Suppressor macrophage treated with lipopolysaccharide for 4 hours (primary cell): ENCODE data around the gene REV3L.

ENCODE experiments used
- DNase-seq: peaks from one replicate; pipeline ENCODE4 v3.0.0-alpha.2; 2020

Gene REV3L

DNA sequence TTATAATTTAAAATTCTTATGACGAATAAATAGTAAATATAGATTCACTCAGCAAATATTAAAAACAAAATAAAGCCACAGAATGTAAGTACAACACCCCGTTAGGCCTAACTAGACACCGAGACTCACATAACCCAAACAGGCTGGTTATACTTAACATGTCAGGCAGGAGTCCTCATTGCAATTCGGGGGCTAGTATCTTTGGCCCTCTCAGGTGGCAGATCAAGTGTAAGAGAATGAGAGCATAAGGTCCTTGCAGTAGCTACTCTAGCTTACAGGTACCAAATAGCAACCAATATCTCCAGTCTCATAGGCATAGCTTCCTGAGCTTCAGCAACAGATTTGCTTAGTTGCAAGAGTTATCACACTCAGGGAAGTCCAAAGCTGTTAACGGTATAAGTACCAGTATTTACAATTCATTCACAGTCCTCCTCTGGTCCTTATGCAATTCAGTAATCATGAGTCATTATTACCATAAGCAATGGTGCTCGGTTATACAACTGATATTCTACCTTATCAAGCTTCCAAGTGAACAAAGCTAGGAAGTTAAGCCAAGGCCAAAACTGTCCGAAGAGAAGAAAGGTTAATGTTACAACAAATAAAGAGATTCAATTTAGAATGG, 20.1 kb downstream of the REV3L start:
- peak; percentile 22 for DNase-seq

DNA sequence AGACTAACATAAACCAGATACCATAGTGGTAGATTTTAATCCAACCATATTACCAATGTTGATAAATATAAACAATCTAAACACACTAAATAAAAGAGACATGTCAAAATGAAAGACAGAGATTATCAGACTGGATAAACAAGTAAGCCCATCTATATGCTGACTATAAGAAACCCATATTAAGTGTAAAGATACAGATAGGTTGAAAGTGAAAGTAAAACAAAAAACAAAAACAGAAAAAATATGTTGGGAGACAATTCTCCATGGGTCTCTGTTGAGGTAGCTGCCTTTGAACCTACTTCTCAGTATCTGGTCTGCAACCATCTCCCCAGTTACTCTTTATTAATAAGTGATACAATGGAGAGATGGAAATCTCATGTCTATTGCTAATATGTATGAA, 21.2 kb downstream of the REV3L start:
- peak; percentile 31 for DNase-seq

DNA sequence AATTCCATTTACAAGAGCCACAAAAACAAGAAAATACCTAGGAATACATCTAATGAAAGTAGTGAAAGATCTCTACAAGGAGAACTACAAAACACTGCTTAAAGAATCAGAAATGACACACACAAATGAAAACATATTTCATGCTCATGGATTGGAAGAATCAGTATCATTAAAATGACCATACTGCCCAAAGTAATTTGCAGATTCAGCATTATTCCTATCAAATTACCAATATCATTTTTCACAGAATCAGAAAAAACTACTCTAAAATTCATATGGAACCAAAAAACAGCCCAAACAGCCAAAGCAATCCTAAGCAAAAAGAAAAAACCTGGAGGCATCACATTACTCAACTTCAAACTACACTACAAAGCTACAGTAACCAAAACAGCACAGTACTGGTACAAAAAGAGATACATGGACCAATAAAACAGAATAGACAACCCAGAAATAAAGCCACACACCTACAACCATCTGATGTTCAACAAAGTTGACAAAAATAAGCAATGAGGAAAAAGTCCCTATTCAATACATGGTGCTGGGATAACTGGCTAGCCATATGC, 24.3 kb downstream of the REV3L start:
- no peak for DNase-seq

- DNase-seq: no peak
Measured at GRCh38 chr6:111456208-111456607, 26.8 kb downstream of the REV3L start.

DNA sequence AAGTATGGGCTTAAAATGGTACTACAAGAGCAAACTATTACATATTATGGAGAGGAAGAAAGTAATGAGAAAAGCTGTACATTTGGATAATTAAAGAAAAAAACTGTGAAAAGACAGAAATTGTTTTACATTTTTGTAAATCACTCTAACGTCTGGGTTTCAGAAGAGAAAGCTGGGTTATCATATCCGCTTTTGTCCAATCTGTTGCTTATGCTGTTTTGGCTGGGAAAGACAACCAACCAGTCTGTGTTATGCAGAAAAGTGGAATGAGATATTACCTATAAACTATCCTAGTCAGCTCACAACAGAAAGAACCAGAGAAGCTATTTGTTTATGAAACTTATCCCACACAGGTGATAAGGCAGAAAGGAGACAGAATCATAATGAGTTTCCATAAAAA, 32.4 kb downstream of the REV3L start:
- DNase-seq: no peak

DNA sequence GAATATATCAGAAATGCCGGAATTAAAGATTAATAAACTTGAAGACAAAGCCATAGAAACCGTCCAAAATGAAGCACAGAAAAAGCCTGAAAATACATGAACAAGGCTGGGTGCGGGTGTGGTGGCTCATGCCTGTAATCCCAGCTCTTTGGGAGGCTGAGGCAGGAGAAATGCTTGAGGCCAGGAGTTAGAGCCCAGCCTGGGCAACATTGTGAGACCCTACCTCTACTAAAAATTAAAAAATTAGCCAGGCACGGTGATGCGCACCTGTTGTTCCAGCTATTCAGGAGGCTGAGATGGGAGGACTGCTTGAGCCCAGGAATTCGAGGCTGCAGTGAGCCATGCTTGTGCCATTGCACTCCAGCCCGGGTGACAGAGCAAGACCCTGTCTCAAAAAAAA, 32.9 kb downstream of the REV3L start:
- DNase-seq: no peak

DNA sequence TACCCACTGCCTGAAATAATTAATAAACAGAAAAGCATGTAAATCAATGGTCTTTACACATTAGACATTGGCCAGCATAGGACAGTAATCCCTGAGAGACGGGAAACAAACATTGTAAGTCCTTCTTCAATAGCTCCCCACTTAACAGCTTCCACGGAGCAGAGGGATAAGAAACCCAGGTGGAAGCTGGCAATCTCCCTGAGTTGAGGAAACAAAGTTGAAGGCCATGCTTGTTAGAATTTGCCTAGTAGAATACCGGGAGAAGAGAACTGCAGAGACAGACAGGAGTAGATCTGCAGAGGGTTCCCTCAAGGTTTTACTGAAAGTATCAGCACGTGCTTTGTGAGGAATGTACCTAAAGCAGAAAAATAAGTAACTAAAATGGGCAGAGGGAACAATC, 33.9 kb downstream of the REV3L start:
- DNase-seq: no peak

DNA sequence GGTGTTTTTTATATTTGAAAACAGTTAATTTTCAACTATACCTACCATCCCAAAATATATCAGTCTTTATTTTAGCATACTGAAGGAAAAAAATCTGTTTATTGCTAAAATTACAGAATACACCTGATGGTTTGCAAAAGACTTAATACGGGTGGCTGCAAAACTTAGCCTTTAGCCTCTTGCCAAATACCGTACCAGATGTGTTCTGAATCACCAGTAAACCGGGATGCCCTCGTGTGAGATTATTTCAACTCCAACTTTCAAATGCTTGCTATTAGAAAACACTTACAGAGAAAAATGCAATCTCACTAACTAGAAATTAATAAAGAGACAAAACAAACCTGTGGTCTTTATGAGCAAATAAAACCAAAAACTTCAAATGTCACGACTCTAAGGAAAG, 36.0 kb downstream of the REV3L start:
- DNase-seq: no peak

DNA sequence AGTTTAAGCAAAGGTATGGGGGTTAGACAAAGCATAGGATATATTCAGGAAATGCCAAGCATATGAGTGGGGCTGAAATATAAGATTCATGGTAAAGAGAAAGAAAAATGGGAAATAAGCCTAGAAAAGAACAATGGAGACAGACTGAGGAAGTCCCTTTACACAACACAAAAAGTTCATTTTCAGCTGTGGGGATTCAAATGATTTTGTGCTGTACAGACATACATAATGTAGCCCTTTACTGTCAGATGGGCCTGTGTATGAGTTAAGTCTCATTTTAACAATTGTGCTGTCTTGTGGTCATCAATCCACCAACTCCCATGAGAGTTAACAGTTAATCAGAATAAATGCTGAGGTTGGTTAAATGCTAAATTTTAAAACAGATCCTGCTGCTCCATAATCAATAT, 37.2 kb downstream of the REV3L start:
- DNase-seq: peak; percentile 11

- no peak for DNase-seq
Measured at GRCh38 chr6:111444794-111445193, 38.2 kb downstream of the REV3L start.

DNA sequence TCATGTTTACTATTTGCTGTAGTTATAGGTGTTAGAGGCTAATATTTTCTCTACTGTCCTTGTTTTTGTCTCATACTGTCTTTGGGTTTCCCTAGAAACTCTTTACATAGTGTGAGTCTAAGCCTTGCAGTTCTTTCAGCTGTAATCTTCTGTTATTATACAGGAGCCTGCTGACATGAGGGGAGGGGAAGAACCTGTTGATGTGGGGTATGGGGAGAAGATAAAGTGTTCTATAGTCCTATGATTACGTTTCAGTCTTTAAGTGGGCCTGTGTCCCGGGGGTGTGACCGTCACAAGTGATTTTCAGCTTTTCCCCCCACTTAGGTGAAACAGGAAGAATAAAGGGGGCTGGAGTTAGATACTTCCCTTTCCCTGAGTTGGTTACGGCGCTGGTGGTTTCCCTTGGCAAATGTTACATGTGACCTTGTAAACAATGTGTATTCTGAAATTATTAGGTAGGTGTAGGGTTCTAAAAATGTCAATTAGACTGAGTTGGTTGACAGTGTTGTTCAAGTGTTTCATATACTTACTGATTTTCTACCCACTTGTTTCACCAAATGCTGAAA, 41.3 kb downstream of the REV3L start:
- peak; percentile 71 for DNase-seq

DNA sequence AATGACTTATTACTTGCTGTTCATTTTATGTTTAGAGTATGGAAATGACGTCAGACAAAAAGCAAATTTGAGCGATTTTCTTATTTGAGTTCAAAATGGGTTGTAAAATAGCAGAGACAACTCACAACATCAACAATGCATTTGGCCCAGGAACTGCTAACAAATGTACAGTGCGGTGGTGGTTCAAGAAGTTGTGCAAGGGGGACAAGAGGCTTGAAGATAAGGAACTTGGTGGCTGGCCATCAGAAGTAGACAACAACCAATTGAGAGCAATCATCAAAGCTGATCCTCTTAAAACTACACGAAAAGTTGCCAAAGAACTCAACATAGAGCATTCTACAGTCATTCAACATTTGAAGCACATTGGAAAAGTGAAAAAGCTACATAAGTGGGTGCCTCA, 43.8 kb downstream of the REV3L start:
- DNase-seq: no peak

DNA sequence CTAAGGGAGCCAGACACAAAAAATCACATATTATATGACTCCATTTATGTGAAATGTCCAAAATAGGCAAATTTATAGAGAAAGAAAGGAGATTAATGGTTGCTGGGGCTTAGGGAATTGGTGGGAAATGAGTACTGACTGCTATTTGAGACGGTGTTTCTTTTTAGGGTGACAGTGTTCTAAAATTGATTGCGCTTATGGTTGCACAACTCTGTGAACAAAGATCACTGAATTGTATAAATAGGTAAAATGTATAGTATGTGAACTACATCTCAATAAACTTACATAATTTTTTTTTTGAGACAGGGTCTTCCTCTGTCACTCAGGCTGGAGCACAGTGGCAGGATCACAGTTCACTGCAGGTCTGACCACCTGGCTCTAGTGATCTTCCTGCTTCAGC, 45.4 kb downstream of the REV3L start:
- DNase-seq: no peak

GRCh38 chr6:111432511-111432910, 50.5 kb downstream of the REV3L start:
- DNase-seq: no peak

DNA sequence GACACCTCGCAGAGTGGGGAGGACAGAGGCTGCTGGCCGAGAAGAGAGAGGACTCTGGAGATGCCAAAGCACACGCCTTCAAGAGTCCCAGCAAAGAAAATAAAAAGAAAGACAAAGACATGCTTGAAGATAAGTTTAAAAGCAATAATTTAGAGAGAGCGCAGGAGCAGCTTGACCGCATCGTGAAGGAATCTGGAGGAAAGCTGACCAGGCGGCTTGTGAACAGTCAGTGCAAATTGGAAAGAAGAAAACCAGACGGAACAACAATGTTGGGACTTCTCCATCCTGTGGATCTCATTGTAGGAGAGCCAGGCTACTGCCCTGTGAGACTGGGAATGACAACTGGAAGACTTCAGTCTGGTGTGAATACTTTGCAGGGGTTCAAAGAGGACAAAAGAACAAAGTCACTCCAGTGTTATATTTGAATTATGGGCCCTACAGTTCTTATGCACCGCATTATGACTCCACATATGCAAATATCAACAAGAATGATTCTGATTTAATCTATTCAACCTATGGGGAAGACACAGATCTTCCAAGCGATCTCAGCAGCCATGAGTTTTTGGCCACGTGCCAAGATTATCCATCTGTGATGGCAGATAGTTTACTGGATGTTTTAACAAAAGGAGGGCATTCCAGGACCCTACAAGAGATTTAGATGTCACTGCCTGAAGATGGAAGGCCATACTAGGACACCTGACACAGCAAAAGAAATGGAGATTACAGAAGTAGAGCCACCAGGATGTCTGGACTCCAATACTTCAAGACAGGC, 52.2 kb downstream of the REV3L start:
- no peak for DNase-seq

DNA sequence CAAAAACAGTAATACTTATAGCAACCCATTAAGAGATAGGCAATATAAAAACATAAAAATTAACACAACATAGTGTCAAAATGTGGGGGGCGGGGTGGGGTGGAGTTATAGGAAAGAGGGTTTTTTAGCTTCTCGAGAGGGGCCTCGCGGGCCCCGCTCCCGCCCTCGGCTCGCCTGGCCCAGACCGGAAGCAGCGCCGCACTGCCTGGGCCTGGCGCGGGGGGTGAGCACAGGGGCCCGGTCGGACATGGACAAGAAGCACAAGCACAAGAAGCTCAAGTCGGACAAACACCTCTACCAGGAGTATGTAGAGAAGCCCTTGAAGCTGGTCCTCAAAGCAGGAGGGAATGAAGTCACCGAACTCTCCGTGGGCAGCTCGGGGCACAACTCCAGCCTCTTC, 53.4 kb downstream of the REV3L start:
- DNase-seq: no peak

DNA sequence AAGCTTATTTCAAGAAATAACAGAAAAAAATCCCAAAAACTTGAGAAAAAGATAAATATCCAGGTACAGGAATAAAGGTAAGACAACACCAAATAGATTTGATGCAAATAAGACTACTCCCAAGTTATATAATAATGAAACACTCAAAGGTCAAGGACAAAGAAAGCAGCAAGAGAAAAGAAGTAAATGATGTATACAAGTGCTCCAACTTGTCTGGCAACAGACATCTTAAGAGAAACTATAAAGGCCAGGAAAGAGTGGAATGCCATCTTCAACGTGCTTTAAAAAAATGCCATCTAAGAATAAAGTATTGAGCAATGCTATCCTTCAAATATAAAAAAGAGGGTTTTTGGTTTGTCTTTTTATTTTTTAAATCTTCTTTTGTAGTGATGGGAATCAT, 54.2 kb downstream of the REV3L start:
- DNase-seq: no peak

GRCh38 chr6:111427341-111428116, 55.5 kb downstream of the REV3L start:
- DNase-seq: peak; percentile 84

DNA sequence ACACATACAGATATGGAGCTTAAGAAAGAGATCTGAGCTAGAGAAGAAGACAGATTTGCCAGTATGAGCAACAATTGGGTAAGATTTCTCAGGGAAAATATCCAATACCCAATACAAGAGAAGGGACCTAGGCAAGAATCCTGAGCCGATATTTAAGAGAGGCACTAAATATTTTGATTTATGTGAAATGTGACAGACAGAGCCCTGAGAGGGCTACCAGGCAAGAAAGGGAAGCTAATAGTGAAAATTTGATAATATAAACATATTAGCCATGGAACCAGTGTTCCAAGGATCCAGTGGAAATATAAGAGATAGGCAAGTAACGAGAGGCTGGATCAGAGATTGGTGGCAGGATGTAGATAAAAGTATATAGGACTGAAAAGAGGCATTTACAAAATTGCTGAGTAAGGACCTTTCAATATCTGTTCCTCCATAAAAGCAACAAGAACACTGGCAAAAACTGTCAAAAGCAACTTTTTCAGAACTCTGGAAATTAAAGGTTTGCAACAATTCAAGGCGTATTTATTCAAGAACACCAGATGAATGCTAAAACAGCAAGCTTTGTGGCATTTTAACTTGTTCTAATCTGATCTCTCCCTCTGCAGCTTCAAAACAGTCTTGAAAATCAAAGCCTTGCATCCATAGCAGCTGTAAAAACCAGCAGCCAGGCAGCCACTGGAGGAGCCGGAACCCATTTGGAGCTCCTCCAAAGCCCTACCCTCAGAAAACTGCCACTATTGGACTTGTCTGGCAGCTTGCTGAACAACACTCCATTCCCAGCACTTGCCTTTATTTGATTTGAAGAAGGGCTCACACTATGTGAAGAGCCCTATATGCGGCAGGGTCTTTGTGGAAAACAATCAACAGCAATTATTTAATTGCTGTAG, 58.8 kb downstream of the REV3L start:
- DNase-seq: no peak

DNA sequence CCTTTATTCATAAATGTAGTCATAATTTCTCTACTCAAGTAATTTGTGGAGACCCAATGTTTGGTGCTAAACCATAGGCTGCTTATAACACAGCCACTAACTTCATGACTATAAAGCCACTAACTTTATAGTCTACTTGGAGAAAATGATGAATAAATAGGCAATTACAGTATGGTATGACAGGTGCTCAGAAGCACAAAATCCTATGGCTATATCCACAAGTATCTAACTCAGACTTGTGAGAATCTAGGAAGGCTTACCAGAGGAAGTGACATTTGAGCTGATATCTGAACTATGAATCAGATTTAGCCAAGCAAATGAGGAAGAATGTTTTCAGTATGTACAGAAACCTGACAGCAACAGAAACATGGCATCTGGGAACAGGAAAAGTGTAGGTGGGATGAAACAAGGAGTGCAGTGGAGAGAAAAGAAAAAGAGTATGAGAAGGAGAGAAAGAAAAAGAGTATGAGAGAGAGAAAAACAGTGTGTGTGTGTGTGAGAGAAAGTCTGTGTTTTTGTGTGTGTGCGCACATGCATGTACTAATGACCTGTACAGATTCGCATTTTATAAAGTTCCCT, 59.9 kb downstream of the REV3L start:
- peak; percentile 73 for DNase-seq

DNA sequence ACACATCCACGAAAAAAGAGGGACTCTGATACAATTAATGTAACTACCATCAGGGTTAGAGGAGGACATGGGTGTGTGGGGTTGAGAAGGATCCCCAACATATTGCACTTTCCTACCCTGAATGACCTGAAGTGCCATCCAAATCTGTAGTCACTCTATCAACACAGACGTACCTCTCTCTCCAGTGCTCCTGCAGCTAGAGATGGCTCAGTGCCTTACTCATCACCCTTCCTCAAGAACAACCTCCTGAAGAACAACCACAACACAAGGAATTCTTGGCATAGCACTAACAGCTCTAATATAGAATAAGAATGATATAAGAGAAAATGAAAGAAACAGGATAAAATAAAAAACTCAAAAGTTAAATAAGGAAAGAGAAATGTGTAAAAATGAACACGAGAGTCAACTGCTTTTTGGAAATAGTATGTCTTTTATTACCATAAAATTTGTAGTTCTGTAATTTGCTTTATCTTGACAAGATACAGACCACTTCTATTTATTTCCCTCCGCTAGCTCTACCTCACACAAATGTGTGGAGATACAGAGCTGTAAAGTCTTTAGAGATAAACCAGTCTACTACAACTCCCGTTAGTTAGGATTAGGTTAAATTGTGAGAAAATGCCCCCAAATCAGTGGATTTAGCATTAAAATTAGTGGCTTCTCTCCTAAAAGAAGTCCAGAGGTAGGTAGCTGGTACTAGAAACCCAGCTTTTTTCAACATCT, 63.9 kb downstream of the REV3L start:
- no peak for DNase-seq
